SH-SY5Y (cell line): ENCODE results near the gene CCDC40.

ENCODE experiments used
- GATA2 ChIP-seq: IDR thresholded peaks from 2 replicates; pipeline ENCODE4 v1.6.1; 2011; ENCODE audit warnings: mild to moderate bottlenecking, low read depth, low read length
- GATA3 ChIP-seq: IDR thresholded peaks from 2 replicates; pipeline ENCODE4 v1.6.1; 2011; ENCODE audit warnings: low read depth, mild to moderate bottlenecking, low read length, moderate library complexity

Gene CCDC40

DNA sequence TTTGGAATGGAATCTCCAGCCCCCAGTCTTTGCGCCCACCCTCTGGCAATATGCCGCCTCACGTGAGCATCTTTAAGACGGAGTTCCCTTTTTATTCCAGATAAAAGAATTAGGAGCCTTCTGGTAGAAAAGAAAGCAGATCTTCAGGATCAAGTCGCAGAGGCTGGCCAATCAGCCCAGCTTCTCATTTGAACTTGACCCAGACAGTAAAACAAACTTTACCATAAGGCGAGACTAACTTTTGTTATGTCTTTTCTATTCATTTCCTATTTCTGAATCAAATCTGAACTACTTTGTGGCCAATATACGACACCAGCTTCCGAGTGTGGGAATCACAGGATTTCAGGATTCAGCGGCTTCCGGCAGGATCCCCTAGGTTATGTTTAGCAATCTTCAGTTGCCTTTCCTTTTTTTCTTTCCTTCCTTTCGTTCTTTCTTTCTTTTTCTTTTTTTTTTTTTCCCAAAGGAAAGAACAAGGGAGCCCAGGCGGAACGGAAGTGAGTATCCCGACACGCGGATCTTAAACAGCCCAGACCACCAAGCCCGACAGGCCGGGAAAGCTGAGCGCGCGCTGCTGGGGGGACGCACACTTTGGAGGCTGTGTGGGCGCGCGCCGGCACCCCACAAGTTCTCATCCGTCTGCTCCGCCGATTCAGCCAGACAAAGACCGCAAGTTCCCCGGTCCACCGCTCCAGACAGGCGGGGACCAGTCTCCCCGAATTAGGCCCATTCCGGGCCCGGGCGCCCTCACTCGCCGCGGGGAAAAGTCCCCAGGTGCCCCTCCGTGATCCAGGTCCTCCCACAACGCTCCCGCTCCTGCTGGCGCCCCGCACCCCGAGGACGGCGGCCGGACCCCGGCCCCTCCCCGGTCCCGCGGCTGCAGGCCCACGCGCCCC lies 1.4 kb upstream of the CCDC40 start:
- TF ChIP-seq GATA3 (no peak), GATA2 (no peak)

- TF ChIP-seq GATA2 (no peak), GATA3 (no peak)
These were observed 830 bp upstream of the CCDC40 start, which contains the start of gene TBC1D16 for GRCh38 chr17:80035687-80035936. Gene TBC1D16 (minus strand): TSS chr17:80035872. CDS start chr17:80013547, 22,325 bp downstream.

GRCh38 chr17:80036715-80037477 lies 454 bp downstream of the CCDC40 start:
- TF ChIP-seq GATA3 (no peak), GATA2 (no peak)

- no peak for TF ChIP-seq GATA3
- TF ChIP-seq GATA2 = no peak
These were observed 7.5 kb downstream of the CCDC40 start for GRCh38 chr17:80043963-80044362.

DNA sequence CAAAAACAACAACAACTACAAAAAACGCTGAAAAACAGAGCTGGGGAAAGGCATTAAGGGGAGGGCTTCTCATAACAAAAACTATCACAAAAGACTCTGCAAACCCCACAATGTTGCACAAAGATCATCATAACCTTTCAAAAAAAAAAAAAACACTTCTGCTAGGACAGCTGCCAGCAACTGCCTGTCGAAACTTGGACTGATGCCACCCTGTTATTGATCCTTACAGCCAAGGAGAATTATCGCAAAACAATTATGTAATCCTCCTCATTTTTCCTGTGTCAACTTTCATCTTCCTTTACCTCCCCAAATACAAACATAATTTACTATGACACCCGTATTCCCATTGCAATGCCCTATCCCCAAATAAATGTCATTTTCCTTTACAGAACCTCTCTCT lies 9.3 kb downstream of the CCDC40 start:
- TF ChIP-seq GATA3 (no peak), GATA2 (no peak)

GRCh38 chr17:80047176-80047575 lies 10.7 kb downstream of the CCDC40 start:
- TF ChIP-seq GATA2 = no peak
- no peak for TF ChIP-seq GATA3

DNA sequence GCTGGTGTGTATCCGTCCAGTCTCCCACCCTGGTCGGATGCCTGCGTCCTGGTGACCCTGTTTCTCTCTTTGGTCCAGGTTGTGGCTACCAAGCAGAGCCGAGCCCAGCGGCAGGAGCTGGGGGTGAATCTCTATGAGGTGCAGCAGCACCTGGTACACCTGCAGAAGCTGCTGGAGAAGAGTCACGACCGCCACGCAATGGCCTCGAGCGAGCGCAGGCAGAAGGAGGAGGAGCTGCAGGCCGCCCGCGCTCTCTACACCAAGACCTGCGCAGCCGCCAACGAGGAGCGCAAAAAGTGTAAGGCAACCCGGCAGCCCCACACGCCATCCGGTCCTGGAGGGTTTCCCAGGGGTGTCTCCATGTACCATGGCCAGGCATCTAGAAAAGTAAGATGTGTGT lies 13.5 kb downstream of the CCDC40 start:
- TF ChIP-seq GATA2 = no peak
- no peak for TF ChIP-seq GATA3

GRCh38 chr17:80050706-80051105 lies 14.3 kb downstream of the CCDC40 start:
- TF ChIP-seq GATA2 = no peak
- no peak for TF ChIP-seq GATA3

- TF ChIP-seq GATA2 (no peak), GATA3 (no peak)
These were observed 15.2 kb downstream of the CCDC40 start for GRCh38 chr17:80051681-80052080.

GRCh38 chr17:80053102-80053501 lies 16.7 kb downstream of the CCDC40 start:
- TF ChIP-seq GATA3 = no peak
- no peak for TF ChIP-seq GATA2

GRCh38 chr17:80055597-80055996 lies 19.2 kb downstream of the CCDC40 start:
- TF ChIP-seq GATA2 = no peak
- TF ChIP-seq GATA3 = no peak

GRCh38 chr17:80058311-80058955 lies 22.0 kb downstream of the CCDC40 start:
- no peak for TF ChIP-seq GATA3

DNA sequence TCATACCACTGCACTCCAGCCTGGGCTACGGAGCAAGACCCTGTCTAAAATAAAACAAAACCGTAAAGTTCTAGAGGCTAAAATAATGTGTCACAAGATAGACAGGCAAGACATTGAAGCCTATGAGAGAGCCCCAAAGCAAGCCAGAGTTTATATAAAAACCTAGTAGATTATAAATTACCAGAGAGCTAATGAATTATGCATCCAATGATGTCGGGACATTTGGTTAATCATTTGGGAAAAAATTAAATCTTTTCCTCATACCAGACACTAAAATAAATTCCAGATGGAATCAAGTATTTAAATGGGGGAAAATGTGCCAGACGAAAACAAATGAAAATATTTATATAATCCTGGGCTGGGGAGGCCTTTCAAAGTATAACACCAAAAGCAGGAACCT lies 24.2 kb downstream of the CCDC40 start:
- TF ChIP-seq GATA2 (no peak), GATA3 (no peak)

- TF ChIP-seq GATA3 = no peak
- TF ChIP-seq GATA2 = peak; percentile 59; the same call in 1 of the 2 replicates
These were observed 25.0 kb downstream of the CCDC40 start for GRCh38 chr17:80061421-80061820.
